H1 (cell line): Measurements from ENCODE around the gene VPS50. TPM values are rescaled to one million over a fixed set of nuclear protein-coding genes. Genes with fewer than 3 reads are reported as not detected.

Experiments used
- KDM4A ChIP-seq: IDR thresholded peaks from one replicate; pipeline ENCODE4 v1.7.1; 2012; ENCODE audit warnings: low read depth, mild to moderate bottlenecking, moderate library complexity, low read length, inconsistent platforms; ENCODE audit not compliant: severe bottlenecking
- polyA plus RNA-seq, 7 experiments: library from polyadenylated mRNA; depleted of rRNA in 3 of 7; stranded (reverse) in 5 of 7; unstranded in 2 of 7; fragments of >200 nt in 5 of 7; fragments of 200-250 nt in 2 of 7; gene quantifications; 1 replicate in 5 of 7; 2 replicates in 1 of 7; 4 replicates in 1 of 7; pipeline versions ENCODE4 v1.2.1 to v1.2.3, GENCODE V29; 2011 to 2013; ENCODE audit warnings: missing spikeins in 2 of 7, mixed read lengths in 2 of 7
- total RNA-seq: library from RNA; stranded (reverse); fragmentation: NEBNext Ultra II Directional; extraction: Animal tissue kit (Norgen Biotek cat#: 25700); gene quantifications from 2 replicates; pipeline ENCODE4 v1.2.1, GENCODE V29; 2021

Gene VPS50
- total and polyA plus RNA-seq, 2 of the 8 experiments (the other 6 are each of a cell fraction or from before 2014, with no cell fraction given): 3.7 to 9.3 TPM

GRCh38 chr7:93185303-93186027 lies 46.7 kb upstream of the VPS50 start (continued):
- no peak for TF ChIP-seq KDM4A
- TF ChIP-seq, all 59 proteins: peak for 0
